ENCODE data around the gene PRKCA. TPM values are rescaled to one million over a fixed set of nuclear protein-coding genes. Genes with fewer than 3 reads are reported as not detected.
A peak's percentile ranks its signal among the peaks of the same experiment; 100 is the strongest.

Gene PRKCA
- total RNA-seq, 4 donors from 2014 or later, result 55.8 to 90.7 (median 66.7) TPM

DNA sequence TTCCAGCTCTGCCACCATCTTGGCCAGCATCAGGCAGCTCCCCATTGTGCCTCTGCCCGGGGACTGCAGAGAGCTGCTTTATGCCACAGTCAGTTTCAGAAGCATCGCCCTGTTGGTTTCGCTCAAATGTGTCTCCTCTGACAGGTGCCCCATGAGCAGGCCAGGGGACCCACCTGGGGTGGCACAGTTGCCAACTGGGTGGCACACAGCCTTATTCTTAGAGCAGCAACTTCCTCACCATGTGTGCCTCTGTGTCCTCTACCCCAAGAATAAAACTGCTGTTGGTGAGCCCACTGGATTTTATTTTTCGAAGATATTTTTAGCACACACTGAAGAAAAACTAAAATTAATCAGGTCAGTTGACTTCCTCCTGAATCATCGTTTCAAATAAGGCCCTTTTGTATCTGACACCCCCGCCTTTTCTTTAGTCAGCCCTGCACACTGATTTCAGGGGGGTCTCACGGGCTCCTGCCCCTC lies 487.6 kb downstream of the PRKCA start:
- peak overlapping the region in 3 of 4 donors; percentile 5 to 69 (median 54) for H3K27ac ChIP-seq

GRCh38 chr17:66790501-66791061 lies 488.2 kb downstream of the PRKCA start:
- Histone ChIP-seq H3K27ac (peak overlapping the region in 2 of 4 donors; percentile 20 to 52), H3K4me3 (no peak overlapping the region), H3K36me3 (peaks cover 0 to 86% (median 0%) of the 10 kb centered on the region in 3 donors), H3K27me3 (no peaks in the 10 kb centered on the region), H3K9me3 (no peaks in the 10 kb centered on the region), H3K4me1 (peaks cover 0 to 14% (median 0%) of the 10 kb centered on the region in 4 donors)
- TF ChIP-seq, protein P1, sequence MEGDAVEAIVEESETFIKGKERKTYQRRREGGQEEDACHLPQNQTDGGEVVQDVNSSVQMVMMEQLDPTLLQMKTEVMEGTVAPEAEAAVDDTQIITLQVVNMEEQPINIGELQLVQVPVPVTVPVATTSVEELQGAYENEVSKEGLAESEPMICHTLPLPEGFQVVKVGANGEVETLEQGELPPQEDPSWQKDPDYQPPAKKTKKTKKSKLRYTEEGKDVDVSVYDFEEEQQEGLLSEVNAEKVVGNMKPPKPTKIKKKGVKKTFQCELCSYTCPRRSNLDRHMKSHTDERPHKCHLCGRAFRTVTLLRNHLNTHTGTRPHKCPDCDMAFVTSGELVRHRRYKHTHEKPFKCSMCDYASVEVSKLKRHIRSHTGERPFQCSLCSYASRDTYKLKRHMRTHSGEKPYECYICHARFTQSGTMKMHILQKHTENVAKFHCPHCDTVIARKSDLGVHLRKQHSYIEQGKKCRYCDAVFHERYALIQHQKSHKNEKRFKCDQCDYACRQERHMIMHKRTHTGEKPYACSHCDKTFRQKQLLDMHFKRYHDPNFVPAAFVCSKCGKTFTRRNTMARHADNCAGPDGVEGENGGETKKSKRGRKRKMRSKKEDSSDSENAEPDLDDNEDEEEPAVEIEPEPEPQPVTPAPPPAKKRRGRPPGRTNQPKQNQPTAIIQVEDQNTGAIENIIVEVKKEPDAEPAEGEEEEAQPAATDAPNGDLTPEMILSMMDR (IDR thresholded peaks at IDR 0.05), result no peak
- TF ChIP-seq EP300 (IDR thresholded peaks at IDR 0.05) (no peak), POLR2A (IDR thresholded peaks at IDR 0.05) (no peak)
- DNase-seq (ENCODE audit: low spot score in 2 of 2), result no peak
- WGBS, 2 donors, result 71 to 79% methylated on average over 11 of the region's 11 CpGs

More for the DNA sequence above, 487.6 kb downstream of the PRKCA start:
- H3K4me1 ChIP-seq, result peaks cover 0 to 14% (median 0%) of the 10 kb centered on the region in 4 donors
- no peaks in the 10 kb centered on the region for H3K9me3 ChIP-seq
- no peaks in the 10 kb centered on the region for H3K27me3 ChIP-seq
- WGBS, 2 donors, result 49 to 53% methylated on average over 7 of the region's 7 CpGs
- no peak for DNase-seq (ENCODE audit: low spot score in 2 of 2)
- H3K4me3 ChIP-seq, result no peak overlapping the region
- H3K36me3 ChIP-seq, result peaks cover 0 to 86% (median 0%) of the 10 kb centered on the region in 3 donors
- TF ChIP-seq, protein P1 (IDR thresholded peaks at IDR 0.05), result no peak
- no peak for TF ChIP-seq EP300 (IDR thresholded peaks at IDR 0.05)
- no peak for TF ChIP-seq POLR2A (IDR thresholded peaks at IDR 0.05)

- WGBS, 2 donors, result 52 to 67% methylated on average over 15 of the region's 15 CpGs
- no peak overlapping the region for H3K4me3 ChIP-seq
- peak overlapping the region in 2 of 4 donors; percentile 29 to 49 for H3K27ac ChIP-seq
Measured at GRCh38 chr17:66791347-66791746, 488.9 kb downstream of the PRKCA start.

DNA sequence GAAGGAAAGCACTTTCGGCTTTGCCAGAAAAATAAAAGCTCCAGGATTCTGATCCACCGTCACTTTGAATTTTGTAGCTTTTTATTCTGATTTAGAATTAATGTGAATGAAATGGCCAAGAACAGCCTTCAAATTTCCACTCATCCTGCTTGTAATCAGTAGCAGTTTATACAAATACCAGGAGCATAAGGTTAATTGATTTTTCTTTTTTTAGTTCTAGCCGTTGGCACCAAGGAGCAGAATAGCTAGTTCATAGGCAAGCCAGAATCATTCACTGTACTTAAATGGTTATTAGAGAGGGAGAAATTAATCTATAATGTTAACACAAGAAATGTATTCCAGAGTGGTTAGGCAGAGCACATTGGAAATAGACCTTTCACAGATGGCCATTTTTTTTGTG lies 491.4 kb downstream of the PRKCA start:
- 75 to 84% methylated on average over 3 of the region's 3 CpGs for WGBS, 2 donors
- no peak overlapping the region for H3K4me3 ChIP-seq
- peaks cover 0 to 14% (median 0%) of the 10 kb centered on the region in 4 donors for H3K4me1 ChIP-seq
- peaks cover 0 to 75% (median 0%) of the 10 kb centered on the region in 3 donors for H3K36me3 ChIP-seq
- TF ChIP-seq, protein P1 (IDR thresholded peaks at IDR 0.05), result no peak
- TF ChIP-seq EP300 (IDR thresholded peaks at IDR 0.05), result no peak
- no peak for TF ChIP-seq POLR2A (IDR thresholded peaks at IDR 0.05)
- H3K9me3 ChIP-seq, result no peaks in the 10 kb centered on the region
- no peaks in the 10 kb centered on the region for H3K27me3 ChIP-seq
- H3K27ac ChIP-seq, result no peak overlapping the region
- no peak for DNase-seq (ENCODE audit: low spot score in 2 of 2)

More at GRCh38 chr17:66791347-66791746, 488.9 kb downstream of the PRKCA start:
- TF ChIP-seq EP300 (IDR thresholded peaks at IDR 0.05), result peak in 1 of 2 donors; percentile 57
- TF ChIP-seq, protein P1 (IDR thresholded peaks at IDR 0.05), result no peak
- peaks cover 0 to 14% (median 0%) of the 10 kb centered on the region in 4 donors for H3K4me1 ChIP-seq
- peak in 1 of 2 donors; percentile 19 for DNase-seq (ENCODE audit: low spot score in 2 of 2)
- H3K27me3 ChIP-seq, result no peaks in the 10 kb centered on the region
- no peaks in the 10 kb centered on the region for H3K9me3 ChIP-seq
- H3K36me3 ChIP-seq, result peaks cover 0 to 86% (median 0%) of the 10 kb centered on the region in 3 donors

DNA sequence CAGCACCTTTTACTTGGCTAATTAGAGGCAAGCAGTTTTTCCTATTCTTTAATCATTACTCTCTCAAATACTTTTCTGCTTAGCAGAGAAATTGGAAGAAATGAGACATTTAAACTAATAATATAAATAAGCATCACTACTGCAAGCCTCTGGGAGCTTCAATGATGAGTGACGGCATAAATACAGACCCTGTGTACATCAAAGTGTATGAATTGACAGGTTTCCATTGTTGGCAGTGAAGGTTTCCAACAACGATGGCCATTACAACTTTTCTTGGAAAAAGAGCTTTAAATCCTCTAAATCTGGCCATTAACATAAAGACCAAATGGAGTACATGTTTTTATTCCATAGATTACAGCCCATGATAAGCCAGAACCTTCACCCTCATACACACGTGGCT lies 493.1 kb downstream of the PRKCA start:
- Histone ChIP-seq H3K27ac (no peak overlapping the region), H3K36me3 (peaks cover 0 to 59% (median 0%) of the 10 kb centered on the region in 3 donors), H3K4me1 (peaks cover 0 to 7% (median 0%) of the 10 kb centered on the region in 4 donors), H3K27me3 (no peaks in the 10 kb centered on the region), H3K9me3 (no peaks in the 10 kb centered on the region), H3K4me3 (no peak overlapping the region)
- DNase-seq (ENCODE audit: low spot score in 2 of 2), result no peak
- no peak for TF ChIP-seq EP300 (IDR thresholded peaks at IDR 0.05)
- no peak for TF ChIP-seq POLR2A (IDR thresholded peaks at IDR 0.05)
- TF ChIP-seq, protein P1 (IDR thresholded peaks at IDR 0.05), result no peak
- WGBS, 2 donors, result 87 to 89% methylated on average over 3 of the region's 3 CpGs
